Breast epithelium (tissue), 4 donors: Measurements from ENCODE around the gene INHBB. TPM values are rescaled to one million over a fixed set of nuclear protein-coding genes. Genes with fewer than 3 reads are reported as not detected.
"Not testable (repeated sequence)": the region's sequence is repeated elsewhere in the genome, so short reads cannot be mapped to it uniquely, and the experiment has no call there.

Experiments
- DNase-seq, 2 donors: peaks; one replicate each; pipeline ENCODE4 v3.0.0-alpha.2; 2019; ENCODE audit warnings: low spot score in 2 of 2
- H3K27ac ChIP-seq, 2 donors: fragments of 200-600 bp; sonication (generic) in 1 of 2; one replicate each; pipeline ENCODE4 v1.5.1; 2016 to 2019; ENCODE audit warnings: mild to moderate bottlenecking in 1 of 2
- H3K27me3 ChIP-seq, 2 donors: fragments of 200-600 bp; sonication (generic) in 1 of 2; one replicate each; pipeline versions ENCODE4 v1.5.1 to v1.6.0; 2017 to 2019; ENCODE audit warnings: control low read depth in 1 of 2, mild to moderate bottlenecking in 1 of 2
- H3K36me3 ChIP-seq: fragments of 200-600 bp; one replicate; pipeline ENCODE4 v1.5.1; 2019
- H3K4me1 ChIP-seq, 2 donors: fragments of 200-600 bp; sonication (generic); one replicate each; pipeline ENCODE4 v1.5.1; 2016 to 2019; ENCODE audit warnings: control low read depth in 1 of 2
- H3K4me3 ChIP-seq, 3 donors: fragments of 200-600 bp; sonication (generic); 1 replicate in 2 of 3; 2 replicates in 1 of 3; pipeline ENCODE4 v1.5.1; 2016 to 2019; ENCODE audit warnings: mild to moderate bottlenecking in 3 of 3, moderate library complexity in 2 of 3
- H3K9me3 ChIP-seq, 2 donors: fragments of 200-600 bp; sonication (generic) in 1 of 2; one replicate each; pipeline ENCODE4 v1.5.1; 2016 to 2019; ENCODE audit warnings: control low read depth in 1 of 2
- POLR2A ChIP-seq: fragments of 450-650 bp; IDR thresholded peaks from one replicate; pipeline ENCODE4 v1.6.1; 2016; ENCODE audit warnings: antibody characterized with exemption, mild to moderate bottlenecking, moderate library complexity
- POLR2AphosphoS5 ChIP-seq, 3 donors: sonication (generic); formaldehyde crosslinking; IDR thresholded peaks; one replicate each; pipeline ENCODE4 v1.6.1; 2017; ENCODE audit warnings: antibody characterized with exemption in 3 of 3
- intact Hi-C: fragments of 100-400 bp; cut with DNase I; formaldehyde crosslinking; loops from one replicate; pipeline ENCODE4 v1.15.1; 2023; ENCODE audit warnings: low total_unique reads
- total RNA-seq, 3 donors: library from RNA; depleted of rRNA; stranded (reverse); fragments of >200 nt; gene quantifications; one replicate each; pipeline ENCODE4 v1.1.0, GENCODE V29; 2016
- TF ChIP-seq, protein P1 (sequence below), 3 donors: fragments of 450-650 bp; IDR thresholded peaks; one replicate each; pipeline ENCODE4 v1.5.1; 2016 to 2017; ENCODE audit warnings: antibody characterized with exemption in 3 of 3, mild to moderate bottlenecking in 3 of 3, moderate library complexity in 3 of 3

INHBB gene
- total RNA-seq, 3 donors from 2014 or later, result 35.0 to 60.6 (median 42.3) TPM

DNA sequence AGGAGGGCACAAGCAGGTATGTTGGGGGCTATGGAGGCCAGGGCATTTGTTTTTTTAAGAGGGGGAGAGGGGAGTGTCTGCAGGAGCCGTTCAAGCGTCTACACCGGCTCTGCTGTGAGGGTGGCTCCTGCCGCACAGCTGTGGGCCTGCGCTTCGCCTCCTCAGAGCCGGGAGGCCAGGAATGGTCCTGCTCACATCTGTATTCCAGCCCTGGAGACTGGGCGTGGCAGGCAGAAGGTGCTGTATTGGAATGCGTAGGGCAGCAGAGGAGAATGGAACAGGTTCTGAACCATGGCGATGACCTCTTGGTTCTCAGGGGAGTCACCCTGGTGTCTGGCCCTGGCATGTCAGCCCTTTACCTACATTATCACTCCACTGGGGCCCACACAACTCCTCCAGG, 26.8 kb upstream of the INHBB start:
- H3K27me3 ChIP-seq, result peaks cover 0 to 3% of the 10 kb centered on the region in 2 donors
- peak overlapping the region in 1 of 3 donors; percentile 25 for H3K4me3 ChIP-seq
- intact Hi-C loops, result no loop called here
- peak overlapping the region; percentile 77 to 87 for H3K27ac ChIP-seq
- H3K4me1 ChIP-seq, result peaks cover 12 to 23% of the 10 kb centered on the region in 2 donors
- no peak for DNase-seq
- no peaks in the 10 kb centered on the region for H3K9me3 ChIP-seq
- TF ChIP-seq, protein P1, sequence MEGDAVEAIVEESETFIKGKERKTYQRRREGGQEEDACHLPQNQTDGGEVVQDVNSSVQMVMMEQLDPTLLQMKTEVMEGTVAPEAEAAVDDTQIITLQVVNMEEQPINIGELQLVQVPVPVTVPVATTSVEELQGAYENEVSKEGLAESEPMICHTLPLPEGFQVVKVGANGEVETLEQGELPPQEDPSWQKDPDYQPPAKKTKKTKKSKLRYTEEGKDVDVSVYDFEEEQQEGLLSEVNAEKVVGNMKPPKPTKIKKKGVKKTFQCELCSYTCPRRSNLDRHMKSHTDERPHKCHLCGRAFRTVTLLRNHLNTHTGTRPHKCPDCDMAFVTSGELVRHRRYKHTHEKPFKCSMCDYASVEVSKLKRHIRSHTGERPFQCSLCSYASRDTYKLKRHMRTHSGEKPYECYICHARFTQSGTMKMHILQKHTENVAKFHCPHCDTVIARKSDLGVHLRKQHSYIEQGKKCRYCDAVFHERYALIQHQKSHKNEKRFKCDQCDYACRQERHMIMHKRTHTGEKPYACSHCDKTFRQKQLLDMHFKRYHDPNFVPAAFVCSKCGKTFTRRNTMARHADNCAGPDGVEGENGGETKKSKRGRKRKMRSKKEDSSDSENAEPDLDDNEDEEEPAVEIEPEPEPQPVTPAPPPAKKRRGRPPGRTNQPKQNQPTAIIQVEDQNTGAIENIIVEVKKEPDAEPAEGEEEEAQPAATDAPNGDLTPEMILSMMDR (IDR thresholded peaks at IDR 0.05), result no peak
- TF ChIP-seq POLR2A (no peak), POLR2AphosphoS5 (IDR thresholded peaks at IDR 0.05) (no peak)
- H3K36me3 ChIP-seq, result no peaks in the 10 kb centered on the region

DNA sequence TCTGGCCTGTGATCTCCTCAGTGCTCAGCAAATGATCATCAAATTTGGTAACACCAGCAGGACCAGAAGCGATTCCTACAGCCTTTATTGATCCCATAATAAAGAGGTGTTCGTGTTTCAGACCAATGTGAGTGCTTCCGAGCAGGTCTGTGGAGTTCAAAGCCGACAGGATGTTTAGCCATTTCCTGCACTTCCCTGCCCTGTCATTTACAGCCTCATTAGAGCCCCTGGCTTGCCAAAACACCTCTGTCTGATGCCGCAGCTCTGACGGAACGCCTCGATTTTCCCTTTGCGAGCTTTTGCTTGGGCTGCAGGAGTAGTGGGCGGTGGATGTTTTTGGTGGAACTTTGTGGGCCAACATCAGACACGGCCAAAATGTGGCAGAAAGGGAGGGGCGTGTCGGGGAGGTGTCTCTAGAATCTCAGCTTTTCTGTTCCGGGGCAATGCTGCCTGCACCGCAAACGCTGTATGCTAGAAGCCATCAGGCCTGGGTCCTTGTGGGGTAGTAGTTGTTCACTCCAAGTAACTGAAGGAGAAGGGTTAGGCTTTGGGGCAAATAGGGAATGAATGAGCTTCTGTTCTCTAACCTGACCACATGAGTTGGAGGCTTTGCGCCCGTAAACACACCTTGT, 26.1 kb upstream of the INHBB start:
- Histone ChIP-seq H3K4me1 (peaks cover 12 to 23% of the 10 kb centered on the region in 2 donors), H3K27me3 (peaks cover 0 to 3% of the 10 kb centered on the region in 2 donors), H3K36me3 (no peaks in the 10 kb centered on the region), H3K4me3 (peak overlapping the region in 1 of 3 donors; percentile 25), H3K27ac (peak overlapping the region; percentile 77 to 87), H3K9me3 (no peaks in the 10 kb centered on the region)
- intact Hi-C loops, result no loop called here
- DNase-seq, result no peak
- no peak for TF ChIP-seq POLR2AphosphoS5 (IDR thresholded peaks at IDR 0.05)
- TF ChIP-seq, protein P1 (IDR thresholded peaks at IDR 0.05), result no peak
- TF ChIP-seq POLR2A, result no peak

DNA sequence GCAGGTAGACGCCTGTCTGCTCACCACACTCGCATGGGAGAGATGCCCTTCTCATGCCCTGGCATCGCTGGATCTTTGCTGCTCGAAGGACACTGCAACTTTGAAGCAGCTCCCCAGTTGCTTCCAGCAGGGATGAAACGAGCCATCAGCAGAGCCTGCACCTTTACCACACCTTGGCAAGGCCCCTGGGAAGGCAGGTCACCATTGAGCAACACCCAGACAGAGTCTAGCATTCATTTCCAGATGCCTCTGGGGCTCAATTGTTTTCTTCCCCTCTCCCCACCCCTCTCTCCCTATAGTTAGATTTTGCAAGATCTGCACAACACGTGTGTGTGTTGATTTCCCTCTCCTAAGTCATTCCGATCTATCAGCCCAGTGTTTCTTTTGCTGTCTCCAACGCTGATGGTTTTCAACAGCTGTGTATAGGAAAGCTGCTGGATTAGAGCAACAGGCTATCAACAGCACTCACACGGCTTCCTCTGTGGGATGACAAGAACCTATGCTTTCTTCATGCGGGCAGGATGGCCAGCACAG, 25.6 kb upstream of the INHBB start:
- no peak overlapping the region for H3K4me3 ChIP-seq
- TF ChIP-seq POLR2AphosphoS5 (IDR thresholded peaks at IDR 0.05), result peak in 2 of 3 donors; percentile 21 to 57
- no peak for TF ChIP-seq POLR2A
- H3K9me3 ChIP-seq, result no peaks in the 10 kb centered on the region
- peak in 1 of 2 donors; percentile 82 for DNase-seq
- H3K27ac ChIP-seq, result peak overlapping the region; percentile 77 to 87
- H3K4me1 ChIP-seq, result peaks cover 12 to 23% of the 10 kb centered on the region in 2 donors
- no peaks in the 10 kb centered on the region for H3K36me3 ChIP-seq
- intact Hi-C loops, result no loop called here
- H3K27me3 ChIP-seq, result peaks cover 0 to 3% of the 10 kb centered on the region in 2 donors

DNA sequence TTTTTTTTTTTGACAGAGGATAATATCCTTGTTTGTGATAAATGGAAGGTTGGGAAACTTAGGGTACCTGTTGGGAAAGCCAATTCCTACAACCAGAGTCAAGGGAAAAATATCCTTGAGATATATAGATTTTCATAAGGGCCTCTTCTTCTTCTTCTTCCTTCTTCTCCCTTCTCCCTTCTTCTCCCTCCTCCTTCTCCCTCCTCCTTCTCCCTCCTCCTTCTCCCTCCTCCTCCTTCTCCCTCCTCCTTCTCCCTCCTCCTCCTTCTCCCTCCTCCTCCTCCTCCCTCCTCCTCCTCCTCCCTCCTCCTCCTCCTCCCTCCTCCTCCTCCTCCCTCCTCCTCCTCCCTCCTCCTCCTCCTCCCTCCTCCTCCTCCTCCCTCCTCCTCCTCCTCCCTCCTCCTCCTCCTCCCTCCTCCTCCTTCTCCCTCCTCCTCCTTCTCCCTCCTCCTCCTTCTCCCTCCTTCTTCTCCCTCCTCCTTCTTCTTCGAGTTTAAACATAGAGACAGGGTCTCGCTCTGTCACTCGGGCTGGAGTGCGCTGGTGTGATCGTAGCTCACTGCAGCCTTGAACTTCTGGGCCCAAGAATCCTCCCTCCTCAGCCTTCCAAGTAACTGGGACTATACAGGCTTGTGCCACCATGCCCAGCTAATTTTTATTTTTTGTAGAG, 24.9 kb upstream of the INHBB start:
- H3K36me3 ChIP-seq, H3K4me3 ChIP-seq, H3K27me3 ChIP-seq, intact Hi-C loops, H3K9me3 ChIP-seq, DNase-seq: not testable (repeated sequence)
- Histone ChIP-seq H3K4me1 (peaks cover 12 to 23% of the 10 kb centered on the region in 2 donors), H3K27ac (peak overlapping the region; percentile 58 to 77)

DNA sequence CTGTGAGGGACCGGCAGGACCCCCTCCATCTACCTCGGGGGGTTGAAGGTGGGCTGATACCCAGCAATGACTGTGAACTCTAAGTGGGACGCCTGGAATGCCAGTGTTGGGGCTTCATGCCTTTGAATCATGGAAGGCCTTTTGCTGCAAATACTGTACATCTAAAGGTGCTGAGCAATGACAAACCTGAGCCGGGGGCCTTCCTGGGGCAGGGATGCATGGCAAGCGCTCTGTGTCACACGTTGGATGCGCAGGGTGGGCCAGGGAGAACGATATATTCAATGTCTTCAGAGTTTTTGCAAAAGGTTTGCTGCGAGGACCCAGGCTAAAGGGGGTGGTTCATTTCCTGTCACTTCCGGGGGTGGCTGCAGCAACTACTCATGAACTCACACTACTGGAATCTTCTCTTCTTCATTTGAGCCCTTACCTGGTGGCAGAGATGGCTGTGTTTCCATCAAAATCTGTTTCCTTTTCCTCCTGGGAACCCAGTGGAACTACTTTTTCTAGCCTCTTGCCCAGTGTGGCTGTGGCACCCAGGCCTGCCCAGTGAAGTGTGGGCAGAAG, 24.1 kb upstream of the INHBB start:
- Histone ChIP-seq H3K27me3 (peaks cover 0 to 3% of the 10 kb centered on the region in 2 donors), H3K4me3 (no peak overlapping the region), H3K27ac (peak overlapping the region; percentile 29 to 58), H3K4me1 (peaks cover 12 to 23% of the 10 kb centered on the region in 2 donors), H3K36me3 (no peaks in the 10 kb centered on the region), H3K9me3 (no peaks in the 10 kb centered on the region)
- DNase-seq, result no peak
- TF ChIP-seq POLR2A, result no peak
- TF ChIP-seq POLR2AphosphoS5 (IDR thresholded peaks at IDR 0.05), result no peak
- TF ChIP-seq, protein P1 (IDR thresholded peaks at IDR 0.05), result no peak
- intact Hi-C loops, result no loop called here

GRCh38 chr2:120322329-120322728, 23.6 kb upstream of the INHBB start:
- peak overlapping the region; percentile 29 to 58 for H3K27ac ChIP-seq
- peaks cover 12 to 23% of the 10 kb centered on the region in 2 donors for H3K4me1 ChIP-seq
- no peaks in the 10 kb centered on the region for H3K36me3 ChIP-seq
- TF ChIP-seq POLR2A (no peak), POLR2AphosphoS5 (IDR thresholded peaks at IDR 0.05) (no peak)
- TF ChIP-seq, protein P1 (IDR thresholded peaks at IDR 0.05), result no peak
- H3K27me3 ChIP-seq, result peaks cover 0 to 3% of the 10 kb centered on the region in 2 donors
- H3K4me3 ChIP-seq, result no peak overlapping the region
- no peaks in the 10 kb centered on the region for H3K9me3 ChIP-seq
- intact Hi-C loops, result no loop called here
- no peak for DNase-seq
